K562 (cell line): Measurements from ENCODE around the gene ZNF787. TPM values are rescaled to one million over a fixed set of nuclear protein-coding genes. Genes with fewer than 3 reads are reported as not detected.

ENCODE experiments used
- ATAC-seq: fragments of 200-7000 bp; cut with Tn5 transposase; 3 replicates; pipeline ENCODE4 v1.9.1; 2020; ENCODE audit warnings: moderate library complexity
- BruUV-seq: library from RNA; stranded (reverse); fragments of 400-500 nt; replicated peaks from 2 replicates; lab custom pipeline; 2021; lab: Mats Ljungman, UMichigan
- CTCF ChIA-PET: fragments of 300-600 bp; formaldehyde crosslinking; extraction: SDS; loops from one replicate; lab custom pipeline; 2021; ENCODE audit warnings: low intra/inter-chr PET ratio; lab: Yijun Ruan, JAX
- POLR2A ChIA-PET: fragments of 300-600, 350-650 bp; sonication (Branson Sonifier 250); formaldehyde crosslinking; extraction: SDS; loops from one replicate; lab custom pipeline; 2021; ENCODE audit warnings: antibody characterized with exemption, inconsistent platforms; lab: Yijun Ruan, JAX
- DNase-seq, 4 experiments: peaks; one replicate each; pipeline versions ENCODE4 v3.0.0 to v3.0.0-alpha.2; 2011 to 2018; ENCODE audit warnings: low spot score in 3 of 4, mixed read lengths in 3 of 4; ENCODE audit errors: extremely low read depth in 1 of 4
- FAIRE-seq: peaks from 2 replicates; lab custom pipeline; 2011; peaks lifted over from hg19 to GRCh38; lab: Jason Lieb, UNC
- H2AFZ ChIP-seq: 2 replicates; pipeline ENCODE4 v1.6.0; 2011; ENCODE audit warnings: low read depth, low read length, control low read depth, inconsistent platforms
- H3K27ac ChIP-seq: fragments of 200-600 bp; 3 replicates; pipeline ENCODE4 v1.8.0; 2011; ENCODE audit warnings: low read depth, mild to moderate bottlenecking, control low read depth, inconsistent platforms, low read length, moderate library complexity, mixed read lengths; ENCODE audit errors: extremely low read depth
- H3K27me3 ChIP-seq, 2 experiments: fragments of 300-600 bp in 1 of 2; 2 replicates in 1 of 2; 3 replicates in 1 of 2; pipeline versions ENCODE4 v1.6.0 to v1.8.0; 2011; ENCODE audit warnings: inconsistent platforms in 2 of 2, low read length in 2 of 2, mild to moderate bottlenecking in 1 of 2, mixed read lengths in 1 of 2, moderate library complexity in 1 of 2; ENCODE audit not compliant: control insufficient read depth in 2 of 2, insufficient read depth in 2 of 2
- H3K36me3 ChIP-seq: fragments of 300-600 bp; 3 replicates; pipeline ENCODE4 v1.8.0; 2011; ENCODE audit warnings: mild to moderate bottlenecking, low read length, inconsistent platforms; ENCODE audit not compliant: control insufficient read depth, insufficient read depth
- H3K4me1 ChIP-seq, 2 experiments: fragments of 200-600 bp in 1 of 2; replicated peaks in 1 of 2; 2 replicates in 1 of 2; 3 replicates in 1 of 2; pipeline versions ENCODE4 v1.5.1 to v1.8.0; 2011; ENCODE audit warnings: inconsistent platforms in 2 of 2, low read length in 2 of 2, mild to moderate bottlenecking in 1 of 2, mixed read lengths in 1 of 2, moderate library complexity in 1 of 2; ENCODE audit not compliant: control insufficient read depth in 2 of 2, insufficient read depth in 2 of 2
- H3K4me2 ChIP-seq: 2 replicates; pipeline ENCODE4 v1.6.1; 2011; ENCODE audit warnings: low read length, control low read depth, inconsistent platforms, mixed read lengths; ENCODE audit not compliant: insufficient read depth
- H3K4me3 ChIP-seq: fragments of 200-600 bp; sonication (generic), shearing (Covaris generic); 2 replicates; pipeline ENCODE4 v1.5.1; 2016; ENCODE audit warnings: control low read depth, inconsistent platforms
- H3K79me2 ChIP-seq: fragments of 200-600 bp; 3 replicates; pipeline ENCODE4 v1.8.0; 2011; ENCODE audit warnings: low read length, inconsistent platforms; ENCODE audit not compliant: control insufficient read depth, insufficient read depth
- H3K9ac ChIP-seq, 2 experiments: 2 replicates each; pipeline versions ENCODE4 v1.6.0 to v1.6.1; 2011; ENCODE audit warnings: low read depth in 2 of 2, low read length in 2 of 2, control low read depth in 1 of 2, inconsistent platforms in 1 of 2, mild to moderate bottlenecking in 1 of 2, mixed read lengths in 1 of 2; ENCODE audit not compliant: insufficient read depth in 1 of 2
- H3K9me1 ChIP-seq: one replicate; pipeline ENCODE4 v1.6.0; 2011; ENCODE audit warnings: inconsistent platforms, mild to moderate bottlenecking, low read length, moderate library complexity; ENCODE audit not compliant: control insufficient read depth, insufficient read depth
- H3K9me3 ChIP-seq: replicated peaks from 2 replicates; pipeline ENCODE4 v1.5.1; 2011; ENCODE audit warnings: low read depth, low read length, inconsistent platforms; ENCODE audit not compliant: control insufficient read depth, insufficient read depth
- H4K20me1 ChIP-seq: replicated peaks from 2 replicates; pipeline ENCODE4 v1.6.1; 2011; ENCODE audit warnings: low read length, inconsistent platforms, mixed read lengths; ENCODE audit not compliant: control insufficient read depth, insufficient read depth
- PHB ChIP-seq: fragments of 250-450 bp; sonication (Bioruptor Pico); IDR thresholded peaks from 2 replicates; pipeline ENCODE4 v1.5.0; 2021
- RFX1 ChIP-seq: fragments of 450-650 bp; IDR thresholded peaks from 2 replicates; pipeline ENCODE4 v1.6.1; 2016; ENCODE audit warnings: mild to moderate bottlenecking, moderate library complexity
- SMC3 ChIP-seq: conservative IDR thresholded peaks from 2 replicates; pipeline ENCODE4 v1.6.1; 2011; ENCODE audit warnings: low read depth, low read length, improper control_type of control experiment; ENCODE audit not compliant: insufficient read depth
- SRSF3 ChIP-seq: fragments of 200-400 bp; formaldehyde crosslinking; IDR thresholded peaks from 2 replicates; pipeline ENCODE4 v1.6.1; 2016; ENCODE audit warnings: mild to moderate bottlenecking, low read length, moderate library complexity; ENCODE audit not compliant: insufficient read depth
- THRAP3 ChIP-seq: fragments of 450-650 bp; IDR thresholded peaks from 2 replicates; pipeline ENCODE4 v1.6.1; 2016; ENCODE audit warnings: mild to moderate bottlenecking, inconsistent platforms, borderline replicate concordance
- ZNF263 ChIP-seq: sonication (generic); formaldehyde crosslinking; IDR thresholded peaks from 2 replicates; pipeline ENCODE4 v1.8.0; 2022; ENCODE audit warnings: mild to moderate bottlenecking, missing genetic modification reagents, borderline replicate concordance
- WGBS: fragments of 100-300 bp; shearing (Covaris generic); methylation state at CpG from one replicate; pipeline ENCODE4 v1.1.6; 2016; ENCODE audit warnings: low coverage, mixed read lengths; ENCODE audit not compliant: insufficient coverage; ENCODE audit errors: missing lambda C conversion rate; 5-methylcytosine and 5-hydroxymethylcytosine counted together
- in situ Hi-C: fragments of 300-500 bp; cut with MboI; formaldehyde crosslinking; loops from 4 replicates; pipeline ENCODE4 v1.15.0; 2018; ENCODE audit warnings: inconsistent platforms, mixed read lengths
- intact Hi-C: fragments of 100-400 bp; cut with micrococcal nuclease; formaldehyde crosslinking; loops from 2 replicates; pipeline ENCODE4 v1.14.2; 2022
- polyA plus RNA-seq, 8 experiments: library from polyadenylated mRNA; depleted of rRNA in 4 of 8; stranded (reverse) in 5 of 8; unstranded in 3 of 8; fragments of >200 nt; fragmentation: Nextera tagmentation in 2 of 8; fragmentation: Illumina TruSeq in 1 of 8; extraction: Ambion mirVana in 2 of 8; extraction: Trizol in 1 of 8; gene quantifications; 2 replicates each; pipeline versions ENCODE4 v1.2.1 to v1.2.3, GENCODE V29; 2011 to 2014; ENCODE audit warnings: inconsistent platforms in 1 of 8, missing spikeins in 1 of 8
- total RNA-seq, 7 experiments: library from RNA; depleted of rRNA in 6 of 7; stranded (reverse); fragments of >200 nt in 6 of 7; fragmentation: Illumina TruSeq in 2 of 7; extraction: Trizol in 2 of 7; gene quantifications; 2 replicates each; pipeline versions ENCODE4 v1.2.1 to v1.2.3, GENCODE V29; 2011 to 2021; ENCODE audit warnings: low replicate concordance in 1 of 7

ZNF787 gene
- total and polyA plus RNA-seq, 9 of the 15 experiments (the other 6 are each of a cell fraction or from before 2014, with no cell fraction given): 0.45 to 77.6 (median 7.3) TPM

- TF ChIP-seq SMC3 (peak; percentile 49; the same call in 1 of the 2 replicates), ZNF263 (CRISPR knock-in tag) (peak; percentile 83)
- TF ChIP-seq, all 486 proteins: peak for 8
These were observed 34.1 kb upstream of the ZNF787 start (continued) for GRCh38 chr19:56155124-56155687.

GRCh38 chr19:56153507-56153906 is 32.4 kb upstream of the ZNF787 start:
- no peak for FAIRE-seq
- intact Hi-C loops: no loop called here
- Histone ChIP-seq H3K79me2 (peaks cover 5% of the 10 kb centered on the region; the same call in 2 of the 3 replicates), H3K9ac (no peak overlapping the region), H3K4me2 (no peak overlapping the region), H3K9me3 (no peaks in the 10 kb centered on the region), H3K27ac (no peak overlapping the region), H3K4me3 (no peak overlapping the region), H4K20me1 (no peaks in the 10 kb centered on the region; the same call in 1 of the 2 replicates), H3K9me1 (no peaks in the 10 kb centered on the region), H2AFZ (no peak overlapping the region), H3K36me3 (peaks cover 28% of the 10 kb centered on the region; the same call in 2 of the 3 replicates), H3K27me3 (no peaks in the 10 kb centered on the region), H3K4me1 (peaks cover 0 to 4% of the 10 kb centered on the region in 2 experiments; a peak in 1 of 5 replicates)
- ChIA-PET POLR2A (no interaction called here), CTCF (no interaction called here)
- no TSS peak for BruUV-seq
- no peak for DNase-seq
- no peak for ATAC-seq
- no peak for TF ChIP-seq PHB
- TF ChIP-seq THRAP3: no peak
- TF ChIP-seq RFX1: no peak
- TF ChIP-seq SRSF3: no peak
- WGBS: 76% methylated on average over 6 of the region's 6 CpGs
- in situ Hi-C loops: no loop called here
